ENCODE results near the gene ANXA11. TPM values are rescaled to one million over a fixed set of nuclear protein-coding genes. Genes with fewer than 3 reads are reported as not detected.

Gene ANXA11
- total RNA-seq, 1 donor from 2014 or later, result 237 TPM

GRCh38 chr10:80118669-80119068 lies 86.7 kb downstream of the ANXA11 start:
- intact Hi-C loops (cut with micrococcal nuclease), result no loop called here

GRCh38 chr10:80110986-80111385 lies 94.4 kb downstream of the ANXA11 start:
- intact Hi-C loops (cut with micrococcal nuclease), result no loop called here

- intact Hi-C loops (cut with micrococcal nuclease), result no loop called here
Observed at GRCh38 chr10:80108576-80109239, 96.6 kb downstream of the ANXA11 start.

- intact Hi-C loops (cut with micrococcal nuclease), result no loop called here
Observed at GRCh38 chr10:80104066-80104926, 101.0 kb downstream of the ANXA11 start.

Other genes starting within 250 kb of the ANXA11 start
- 17.2 and 17.4 TPM in 2 replicates for gene TMEM254, start 126.9 kb downstream of the ANXA11 start, total RNA-seq
- not detected in 2 replicates for gene PLAC9, start 72.8 kb downstream of the ANXA11 start, total RNA-seq
- gene MAT1A, start 84.1 kb upstream of the ANXA11 start, total RNA-seq, result not detected in 2 replicates
- gene DYDC1, start 151.2 kb upstream of the ANXA11 start, total RNA-seq, result not detected in 2 replicates
- gene DYDC2, start 151.2 kb upstream of the ANXA11 start, total RNA-seq, result not detected in 2 replicates
- 8.2 and 9.6 TPM in 2 replicates for gene PRXL2A, start 203.0 kb upstream of the ANXA11 start, total RNA-seq
- 178 and 181 TPM in 2 replicates for gene TSPAN14, start 248.8 kb upstream of the ANXA11 start, total RNA-seq

Measured in T-helper 1 cell treated with Interleukin-12 subunit alpha and Interleukin-12 subunit beta and Interleukin-4 antibody, amounts not matched to agents 30 ng/mL and 1 ng/mL, for 36 hours (primary cell).